Heart right ventricle (tissue), 16 donors: Measurements from ENCODE around the gene GABPA. TPM values are rescaled to one million over a fixed set of nuclear protein-coding genes. Genes with fewer than 3 reads are reported as not detected.

Experiments used
- ATAC-seq, 8 donors: fragments of 200-7000 bp; cut with Tn5 transposase; one replicate each; pipeline ENCODE4 v1.9.1; 2020; ENCODE audit warnings: mild to moderate bottlenecking in 8 of 8, moderate library complexity in 8 of 8, moderate number of reproducible peaks in 1 of 8
- DNase-seq, 2 donors: peaks; one replicate each; pipeline ENCODE4 v3.0.0-alpha.2; 2020
- H3K27ac ChIP-seq, 10 donors: fragments of 200-600 bp; sonication (generic) in 2 of 10; one replicate each; pipeline versions ENCODE4 v1.5.0 to v1.8.0; 2020 to 2022; ENCODE audit warnings: mild to moderate bottlenecking in 3 of 10
- H3K27me3 ChIP-seq, 7 donors: fragments of 200-600 bp; one replicate each; pipeline ENCODE4 v1.8.0; 2021 to 2022; ENCODE audit warnings: mild to moderate bottlenecking in 2 of 7
- H3K36me3 ChIP-seq, 9 donors: fragments of 200-600 bp; sonication (generic) in 1 of 9; one replicate each; pipeline versions ENCODE4 v1.5.0 to v1.8.0; 2020 to 2022; ENCODE audit warnings: mild to moderate bottlenecking in 2 of 9
- H3K4me1 ChIP-seq, 9 donors: fragments of 200-600 bp; sonication (generic) in 1 of 9; one replicate each; pipeline versions ENCODE4 v1.5.0 to v1.8.0; 2020 to 2022; ENCODE audit warnings: mild to moderate bottlenecking in 4 of 9
- H3K4me3 ChIP-seq, 10 donors: fragments of 200-600 bp; sonication (generic) in 2 of 10; one replicate each; pipeline versions ENCODE4 v1.5.0 to v1.8.0; 2020 to 2022; ENCODE audit warnings: mild to moderate bottlenecking in 7 of 10, moderate library complexity in 2 of 10
- H3K9me3 ChIP-seq, 11 donors: fragments of 200-600 bp in 10 of 11; sonication (generic) in 2 of 11; one replicate each; pipeline versions ENCODE4 v1.5.0 to v1.8.0; 2013 to 2022; ENCODE audit warnings: mild to moderate bottlenecking in 2 of 11, control low read depth in 1 of 11, moderate library complexity in 1 of 11
- WGBS, 2 donors: extraction: QIAGEN DNeasy Blood & Tissue Kit; methylation state at CpG; one replicate each; pipeline ENCODE4 v1.1.7; 2013; ENCODE audit warnings: inconsistent platforms in 1 of 2; 5-methylcytosine and 5-hydroxymethylcytosine counted together
- intact Hi-C, 10 donors: fragments of 100-400 bp; cut with DNase I; formaldehyde crosslinking; loops; one replicate each; pipeline versions ENCODE4 v1.11.1 to v1.14.2; 2022
- polyA plus RNA-seq, 2 donors: library from polyadenylated mRNA; stranded (reverse); fragments of 200-250 nt; gene quantifications; one replicate each; pipeline ENCODE4 v1.2.3, GENCODE V29; 2013
- total RNA-seq, 10 donors: library from RNA; stranded (reverse); fragmentation: NEBNext Ultra II Directional in 3 of 10; extraction: Animal tissue kit (Norgen Biotek cat#: 25700) in 3 of 10; gene quantifications; one replicate each; pipeline versions ENCODE4 v1.2.1 to v1.2.4, GENCODE V29; 2021 to 2023
- TF ChIP-seq, protein P1 (sequence below), 9 donors: fragments of 200-600 bp; sonication (generic) in 2 of 9; IDR thresholded peaks; one replicate each; pipeline versions ENCODE4 v1.5.0 to v1.8.0; 2021 to 2022; ENCODE audit warnings: antibody characterized with exemption in 9 of 9, mild to moderate bottlenecking in 5 of 9, moderate library complexity in 1 of 9
- donor health status: Arrhythmogenic right ventricular cardiomyopathy.
- donor health status: ischemic (EF 13 %, LVEDD 7.1; RV severe dilation, severe dysfunction).
- donor health status: healthy with polysubstance abuse.
- donor health status: DM: no; HTN: yes; CAD: no.
- donor health status: DM: no; HTN: no; CAD: no.
- donor health status: ischemic (EF 25% LVEDD 6.9; RV normal size, moderate dysfunction).
- donor health status: ischemic (EF 25% LVEDD 5.7; RV mildly dilated, moderate dysfunction).
- donor health status: healthy.
- donor health status: DM: yes; HTN: yes; CAD: no.
- donor health status: Ischemic cardiomyopathy.
- donor health status: ischemic (EF 35%, LVEDD 5.7; RV mildly dilated, moderate dysfunction).
- donor health status: nonischemic (EF 11% LVEDD 7.7; RV severe dilation, severe dysfunction).
- donor health status: DM: yes; HTN: yes; CAD: no.
- donor health status: PGD.
- donor health status: ischemic (EF 29% LVEDD 5.4; RV normal size, mild dysfunction).
- donor health status: nonischemic (EF 23%, LVEDD 6.1; RV moderate dilation, normal function).

GABPA gene
- total and polyA plus RNA-seq, 12 donors, result 5.1 to 18.4 (median 14.0) TPM

- peaks cover 0 to 11% (median 8%) of the 10 kb centered on the region in 9 donors for H3K4me1 ChIP-seq
- TF ChIP-seq, protein P1, sequence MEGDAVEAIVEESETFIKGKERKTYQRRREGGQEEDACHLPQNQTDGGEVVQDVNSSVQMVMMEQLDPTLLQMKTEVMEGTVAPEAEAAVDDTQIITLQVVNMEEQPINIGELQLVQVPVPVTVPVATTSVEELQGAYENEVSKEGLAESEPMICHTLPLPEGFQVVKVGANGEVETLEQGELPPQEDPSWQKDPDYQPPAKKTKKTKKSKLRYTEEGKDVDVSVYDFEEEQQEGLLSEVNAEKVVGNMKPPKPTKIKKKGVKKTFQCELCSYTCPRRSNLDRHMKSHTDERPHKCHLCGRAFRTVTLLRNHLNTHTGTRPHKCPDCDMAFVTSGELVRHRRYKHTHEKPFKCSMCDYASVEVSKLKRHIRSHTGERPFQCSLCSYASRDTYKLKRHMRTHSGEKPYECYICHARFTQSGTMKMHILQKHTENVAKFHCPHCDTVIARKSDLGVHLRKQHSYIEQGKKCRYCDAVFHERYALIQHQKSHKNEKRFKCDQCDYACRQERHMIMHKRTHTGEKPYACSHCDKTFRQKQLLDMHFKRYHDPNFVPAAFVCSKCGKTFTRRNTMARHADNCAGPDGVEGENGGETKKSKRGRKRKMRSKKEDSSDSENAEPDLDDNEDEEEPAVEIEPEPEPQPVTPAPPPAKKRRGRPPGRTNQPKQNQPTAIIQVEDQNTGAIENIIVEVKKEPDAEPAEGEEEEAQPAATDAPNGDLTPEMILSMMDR (IDR thresholded peaks at IDR 0.05), result no peak
- intact Hi-C loops, result loop anchor here in 1 of 10 donors (10.0 kb wide), 1 partner anchor 924 kb away; no protein-coding TSS in a partner anchor
- peaks cover 0 to 12% (median 0%) of the 10 kb centered on the region in 7 donors for H3K27me3 ChIP-seq
- H3K27ac ChIP-seq, result peak overlapping the region in 4 of 10 donors; percentile 4 to 48 (median 14)
- ATAC-seq (no peak), DNase-seq (no peak)
- H3K36me3 ChIP-seq, result no peaks in the 10 kb centered on the region
- peak overlapping the region in 6 of 10 donors; percentile 25 to 47 (median 42) for H3K4me3 ChIP-seq
- H3K9me3 ChIP-seq, result no peaks in the 10 kb centered on the region
Observed at GRCh38 chr21:25790878-25791204, 56.1 kb downstream of the GABPA start.

- H3K36me3 ChIP-seq, result no peaks in the 10 kb centered on the region
- 94 to 100% methylated on average over 1 of the region's 1 CpG for WGBS, 2 donors
- peaks cover 0 to 16% (median 0%) of the 10 kb centered on the region in 7 donors for H3K27me3 ChIP-seq
- intact Hi-C loops, result loop anchor here in 1 of 10 donors (10.0 kb wide), 1 partner anchor 923 kb away; no protein-coding TSS in a partner anchor
- no peak overlapping the region for H3K4me3 ChIP-seq
- ATAC-seq (no peak), DNase-seq (no peak)
- H3K27ac ChIP-seq, result no peak overlapping the region
- H3K4me1 ChIP-seq, result peaks cover 0 to 11% (median 8%) of the 10 kb centered on the region in 9 donors
- TF ChIP-seq, protein P1 (IDR thresholded peaks at IDR 0.05), result no peak
- H3K9me3 ChIP-seq, result no peaks in the 10 kb centered on the region
Observed at GRCh38 chr21:25791319-25791718, 56.5 kb downstream of the GABPA start.

- peaks cover 0 to 8% (median 0%) of the 10 kb centered on the region in 9 donors for H3K4me1 ChIP-seq
- no peaks in the 10 kb centered on the region for H3K36me3 ChIP-seq
- peak; percentile 88 to 98 (median 94) for ATAC-seq
- 35 to 38% methylated on average over 20 of the region's 20 CpGs for WGBS, 2 donors
- peaks cover 0 to under 1% (median 0%) of the 10 kb centered on the region in 7 donors for H3K27me3 ChIP-seq
- H3K4me3 ChIP-seq, result no peak overlapping the region
- no peak overlapping the region for H3K27ac ChIP-seq
- H3K9me3 ChIP-seq, result no peaks in the 10 kb centered on the region
- DNase-seq, result peak; percentile 80 to 88
- intact Hi-C loops, result loop anchor here in 6 of 10 donors (1.0 to 10.0 kb wide), 4 partner anchors 193 to 197 kb away; partner anchors contain the start of gene MRPL39 (in 3 of the 6)
- TF ChIP-seq, protein P1 (IDR thresholded peaks at IDR 0.05), result peak; percentile 91 to 99 (median 97)
Observed at GRCh38 chr21:25801217-25802014, 66.6 kb downstream of the GABPA start.

DNA sequence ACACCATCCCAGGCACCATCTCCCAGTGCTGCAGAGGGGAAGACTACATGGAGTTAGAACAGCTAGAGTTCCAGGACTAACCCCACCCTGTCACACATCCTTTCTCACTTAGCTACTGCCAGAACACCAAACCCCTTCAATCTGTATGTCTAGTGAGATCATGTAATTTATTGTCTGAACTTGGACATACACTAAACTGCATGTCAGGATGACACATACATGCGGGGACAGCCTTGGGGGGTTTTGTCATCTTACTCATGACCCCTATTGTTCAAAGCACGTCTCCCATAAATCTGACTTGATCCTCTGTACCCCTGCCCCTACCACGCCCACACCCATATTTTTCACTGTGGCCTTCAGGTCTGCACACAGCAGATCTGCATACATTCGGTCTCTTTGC is 71.3 kb downstream of the GABPA start:
- DNase-seq (no peak), ATAC-seq (no peak)
- TF ChIP-seq, protein P1 (IDR thresholded peaks at IDR 0.05), result no peak
- no peaks in the 10 kb centered on the region for H3K36me3 ChIP-seq
- H3K4me1 ChIP-seq, result peaks cover 0 to 8% (median 0%) of the 10 kb centered on the region in 9 donors
- no peaks in the 10 kb centered on the region for H3K9me3 ChIP-seq
- 77 to 82% methylated on average over 4 of the region's 4 CpGs for WGBS, 2 donors
- H3K27ac ChIP-seq, result no peak overlapping the region
- H3K4me3 ChIP-seq, result no peak overlapping the region
- intact Hi-C loops, result loop anchor here in 2 of 10 donors (10.0 kb wide), 1 partner anchor 201 kb away; the partner anchor contains the start of gene MRPL39 (in 2 of the 2)
- no peaks in the 10 kb centered on the region for H3K27me3 ChIP-seq
